KOPT-K1 (cell line): ENCODE measurements around the gene TBL1X.
A peak's percentile ranks its signal among the peaks of the same experiment; 100 is the strongest.
"Not testable (repeated sequence)": the region's sequence is repeated elsewhere in the genome, so short reads cannot be mapped to it uniquely, and the experiment has no call there.

Experiments used
- H3K27ac ChIP-seq: fragments of 200-600 bp; sonication (generic); 2 replicates; pipeline ENCODE4 v1.5.1; 2016; ENCODE audit warnings: antibody characterized with exemption, mild to moderate bottlenecking, low read depth, low read length; ENCODE audit not compliant: poor library complexity, severe bottlenecking
- H3K36me3 ChIP-seq: fragments of 200-600 bp; sonication (generic); 2 replicates; pipeline ENCODE4 v1.5.1; 2017; ENCODE audit warnings: antibody characterized with exemption, mild to moderate bottlenecking, low read length, moderate library complexity; ENCODE audit not compliant: insufficient read depth
- H3K9me3 ChIP-seq: fragments of 200-600 bp; sonication (generic); 2 replicates; pipeline ENCODE4 v1.5.1; 2017; ENCODE audit warnings: antibody characterized with exemption, low read length, mild to moderate bottlenecking; ENCODE audit not compliant: insufficient read depth, poor library complexity, severe bottlenecking

Gene TBL1X

DNA sequence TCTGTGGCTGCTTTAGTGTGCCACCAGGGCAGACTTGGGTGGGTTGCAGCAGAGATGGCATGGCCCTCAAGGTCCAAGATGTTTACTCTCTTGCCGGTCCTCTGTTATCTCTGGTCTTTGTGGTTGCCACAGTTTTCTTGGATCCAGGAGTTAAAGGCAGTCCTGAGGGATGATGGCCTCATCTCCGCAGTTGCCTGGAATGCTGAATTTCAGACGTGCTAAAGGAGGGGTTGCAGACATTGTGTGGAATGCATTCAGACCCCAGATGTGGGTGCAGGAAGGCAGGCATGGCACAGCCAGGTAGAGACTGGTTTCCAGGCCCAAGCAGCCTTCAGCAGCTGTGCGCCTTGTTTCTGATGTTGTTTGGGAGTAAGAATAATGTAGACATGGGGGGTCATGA lies 64.4 kb downstream of the TBL1X start:
- Histone ChIP-seq H3K9me3 (no peaks in the 10 kb centered on the region), H3K36me3 (no peaks in the 10 kb centered on the region), H3K27ac (no peak overlapping the region)

GRCh38 chrX:9530848-9531274 lies 66.0 kb downstream of the TBL1X start:
- peak overlapping the region; percentile 57 for H3K27ac ChIP-seq
- H3K36me3 ChIP-seq, result no peaks in the 10 kb centered on the region
- H3K9me3 ChIP-seq, result no peaks in the 10 kb centered on the region

DNA sequence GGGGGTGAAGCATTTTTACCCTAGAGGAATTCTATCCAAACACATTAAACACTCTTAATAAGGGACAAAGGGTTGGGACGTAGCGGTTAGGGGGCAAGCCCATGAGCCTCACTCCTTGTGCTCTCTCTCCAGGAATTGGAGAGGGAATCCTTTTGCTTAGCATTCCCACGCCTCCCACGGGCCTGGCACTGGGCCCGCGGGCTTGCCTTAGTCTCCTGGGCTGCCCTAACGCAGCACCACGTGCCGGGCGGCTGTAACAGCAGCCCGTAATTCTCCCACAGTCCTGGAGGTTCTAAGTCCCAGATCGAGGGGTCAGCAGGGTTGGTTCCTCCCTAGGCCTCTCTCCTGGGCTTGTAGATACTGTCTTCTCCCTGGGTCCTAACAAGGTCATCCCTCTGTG lies 67.5 kb downstream of the TBL1X start:
- Histone ChIP-seq H3K27ac (peak overlapping the region; percentile 34), H3K36me3 (no peaks in the 10 kb centered on the region), H3K9me3 (no peaks in the 10 kb centered on the region)

DNA sequence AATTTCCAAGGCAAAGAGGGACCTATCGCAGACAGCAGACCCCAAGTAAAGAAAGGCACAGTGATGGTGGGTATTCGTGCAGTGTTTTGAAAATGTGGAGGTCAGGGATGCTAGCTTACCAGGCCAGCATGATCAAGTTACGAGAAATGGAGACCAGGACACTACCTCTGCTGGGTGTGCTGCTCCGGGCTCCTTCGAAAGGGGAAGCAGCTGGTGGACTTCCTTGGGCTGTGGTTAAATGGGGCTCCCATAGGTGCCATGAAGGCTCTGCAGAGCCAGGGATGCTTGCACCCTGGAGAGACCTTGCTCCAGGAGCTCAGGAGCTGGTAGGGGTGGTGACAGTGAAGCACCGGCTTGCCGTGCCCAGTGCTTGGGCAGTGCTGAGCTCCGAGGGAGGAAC lies 68.8 kb downstream of the TBL1X start:
- Histone ChIP-seq H3K27ac (peak overlapping the region; percentile 33), H3K9me3 (no peaks in the 10 kb centered on the region), H3K36me3 (no peaks in the 10 kb centered on the region)

- Histone ChIP-seq H3K9me3 (no peaks in the 10 kb centered on the region), H3K36me3 (no peaks in the 10 kb centered on the region), H3K27ac (peak overlapping the region; percentile 34)
Measured at GRCh38 chrX:9534686-9535085, 69.8 kb downstream of the TBL1X start.

DNA sequence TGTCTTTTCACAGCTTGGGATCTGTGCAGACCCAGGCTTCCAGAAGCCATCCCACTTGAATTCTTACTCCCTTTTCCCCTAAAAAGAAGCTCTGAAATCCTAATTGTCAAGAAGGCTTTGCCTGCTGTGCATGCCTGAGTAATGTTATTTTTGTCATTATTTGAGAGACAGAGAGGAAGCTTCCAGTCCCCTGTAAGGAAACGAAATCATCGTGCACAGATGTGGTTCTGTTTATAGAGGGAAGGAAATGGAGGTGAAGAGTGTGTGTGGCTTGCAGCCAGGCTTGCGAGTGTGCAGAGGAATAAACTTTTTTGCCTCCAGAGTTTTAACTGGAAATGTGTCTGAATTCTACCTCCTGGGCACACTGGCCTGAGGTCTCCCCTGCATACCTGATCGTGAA lies 70.2 kb downstream of the TBL1X start:
- H3K9me3 ChIP-seq, result no peaks in the 10 kb centered on the region
- H3K27ac ChIP-seq, result peak overlapping the region; percentile 34
- no peaks in the 10 kb centered on the region for H3K36me3 ChIP-seq

DNA sequence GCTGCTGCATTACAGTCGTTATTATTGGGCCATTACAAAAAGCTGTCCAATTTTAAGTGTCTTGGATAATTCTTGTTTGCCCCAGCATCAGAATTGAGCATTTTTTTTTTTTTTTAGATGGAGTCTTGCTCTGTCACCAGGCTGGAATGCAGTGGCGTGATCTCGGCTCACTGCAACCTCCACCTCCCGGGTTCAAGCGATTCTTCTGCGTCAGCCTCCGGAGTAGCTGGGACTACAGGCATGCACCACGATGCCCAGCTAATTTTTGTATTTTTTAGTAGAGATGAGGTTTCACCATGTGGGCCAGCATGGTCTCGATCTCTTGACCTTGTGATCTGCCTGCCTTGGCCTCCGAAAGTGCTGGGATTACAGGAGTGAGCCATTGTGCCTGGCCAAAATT lies 71.3 kb downstream of the TBL1X start:
- H3K36me3 ChIP-seq, H3K9me3 ChIP-seq, H3K27ac ChIP-seq: not testable (repeated sequence)

DNA sequence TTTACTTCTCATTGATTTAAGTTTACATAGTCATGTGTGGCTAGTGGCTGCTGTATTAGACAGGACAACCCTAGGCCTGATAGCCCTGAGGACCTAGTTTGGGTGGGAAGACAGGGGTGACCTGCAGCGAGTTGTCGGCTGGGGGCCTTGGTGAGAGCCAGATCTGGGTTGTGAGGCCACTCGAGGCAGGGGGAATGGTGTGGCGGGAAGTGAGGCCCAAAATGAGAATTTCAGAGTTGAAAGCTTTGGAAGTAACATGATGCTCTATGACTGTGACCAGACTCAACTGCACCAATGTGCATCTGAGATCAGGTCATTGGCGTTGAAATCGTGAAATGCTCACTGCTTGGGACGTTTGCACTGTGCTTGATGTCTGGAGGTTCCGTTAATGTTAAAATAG lies 72.9 kb downstream of the TBL1X start:
- Histone ChIP-seq H3K36me3 (no peaks in the 10 kb centered on the region), H3K27ac (peak overlapping the region; percentile 75), H3K9me3 (no peaks in the 10 kb centered on the region)

- Histone ChIP-seq H3K27ac (peak overlapping the region; percentile 75), H3K36me3 (no peaks in the 10 kb centered on the region), H3K9me3 (no peaks in the 10 kb centered on the region)
Measured at GRCh38 chrX:9538544-9539045, 73.7 kb downstream of the TBL1X start.

DNA sequence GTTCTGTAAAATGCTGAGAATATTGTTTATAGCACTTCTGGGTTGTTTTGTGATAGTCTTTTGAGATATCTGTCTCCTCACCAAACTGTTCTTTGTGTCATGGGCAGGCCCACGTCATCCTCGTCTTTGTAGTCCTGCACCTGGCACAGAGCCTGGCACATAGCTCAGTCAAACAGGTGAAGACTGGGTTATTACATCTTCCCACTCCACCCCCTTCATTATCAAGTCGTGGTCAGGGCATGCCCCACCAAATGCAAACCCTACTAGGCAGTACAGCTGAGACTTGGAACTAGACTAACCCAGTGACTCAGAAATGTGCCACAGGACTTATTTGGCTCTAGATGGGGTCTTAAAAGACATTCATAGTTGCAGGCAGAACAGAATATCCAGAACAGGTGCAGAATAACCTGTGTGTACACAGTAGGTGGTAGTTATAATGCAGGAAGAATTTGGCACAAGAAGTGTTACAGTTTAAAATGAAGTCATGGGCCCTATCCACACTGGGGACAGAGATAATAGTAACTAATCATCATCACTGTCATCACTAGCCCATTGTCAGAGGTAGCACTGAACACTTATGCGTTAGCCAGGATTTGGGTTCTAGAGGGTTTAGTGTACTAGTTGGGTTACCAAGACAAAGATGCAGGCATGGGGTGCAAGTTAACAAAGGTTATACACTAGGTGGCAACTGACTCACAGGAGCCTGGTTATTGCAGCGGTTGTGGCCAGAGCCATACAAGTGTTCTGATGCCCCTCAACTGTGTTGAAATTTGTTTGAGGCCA lies 74.9 kb downstream of the TBL1X start:
- Histone ChIP-seq H3K36me3 (no peaks in the 10 kb centered on the region), H3K27ac (peak overlapping the region; percentile 75), H3K9me3 (no peaks in the 10 kb centered on the region)

- H3K36me3 ChIP-seq, result no peaks in the 10 kb centered on the region
- H3K27ac ChIP-seq, result no peak overlapping the region
- no peaks in the 10 kb centered on the region for H3K9me3 ChIP-seq
Measured at GRCh38 chrX:9542106-9542760, 77.4 kb downstream of the TBL1X start.

DNA sequence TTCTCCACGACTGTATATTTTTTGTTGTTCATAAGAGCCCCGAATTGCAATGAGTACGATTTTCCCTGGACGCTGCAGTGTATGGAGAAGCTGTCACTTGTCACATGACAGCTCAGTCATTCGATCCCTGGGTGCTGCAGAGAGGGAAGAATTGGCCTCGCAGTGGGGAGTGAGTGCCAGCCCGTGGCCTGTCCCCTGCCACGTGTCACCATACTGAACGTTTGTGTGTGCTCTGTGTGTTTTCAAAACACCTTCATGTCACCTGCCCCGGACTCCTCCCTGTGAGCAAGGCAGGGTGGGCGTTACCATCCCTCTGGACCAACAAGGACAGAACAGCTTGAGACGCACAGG lies 77.9 kb downstream of the TBL1X start:
- Histone ChIP-seq H3K27ac (no peak overlapping the region), H3K36me3 (no peaks in the 10 kb centered on the region), H3K9me3 (no peaks in the 10 kb centered on the region)

GRCh38 chrX:9555354-9555753 lies 90.5 kb downstream of the TBL1X start:
- no peak overlapping the region for H3K27ac ChIP-seq
- no peaks in the 10 kb centered on the region for H3K36me3 ChIP-seq

GRCh38 chrX:9557091-9557490 lies 92.2 kb downstream of the TBL1X start:
- Histone ChIP-seq H3K27ac (no peak overlapping the region), H3K36me3 (no peaks in the 10 kb centered on the region), H3K9me3 (no peaks in the 10 kb centered on the region)

More at GRCh38 chrX:9555354-9555753, 90.5 kb downstream of the TBL1X start:
- no peaks in the 10 kb centered on the region for H3K9me3 ChIP-seq

DNA sequence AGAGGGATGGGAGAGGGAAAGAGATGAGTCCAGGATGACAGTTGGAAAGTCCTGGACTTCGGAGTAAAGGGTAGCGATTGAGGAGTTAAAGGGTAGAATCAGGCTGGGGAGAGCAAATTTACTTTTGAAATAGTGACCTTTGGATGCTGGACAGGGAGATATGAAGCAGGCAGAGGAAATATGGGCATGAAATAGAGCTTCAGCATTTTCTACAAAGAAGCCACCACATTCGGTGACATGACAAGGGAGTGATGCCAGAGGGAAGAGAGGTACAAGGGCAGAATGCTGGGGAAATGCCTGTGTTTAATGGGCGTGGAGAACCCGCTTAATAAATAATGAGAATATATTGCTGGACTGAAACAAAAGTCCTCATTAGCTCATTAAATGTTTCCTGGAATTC lies 92.7 kb downstream of the TBL1X start:
- Histone ChIP-seq H3K36me3 (no peaks in the 10 kb centered on the region), H3K9me3 (no peaks in the 10 kb centered on the region), H3K27ac (no peak overlapping the region)

DNA sequence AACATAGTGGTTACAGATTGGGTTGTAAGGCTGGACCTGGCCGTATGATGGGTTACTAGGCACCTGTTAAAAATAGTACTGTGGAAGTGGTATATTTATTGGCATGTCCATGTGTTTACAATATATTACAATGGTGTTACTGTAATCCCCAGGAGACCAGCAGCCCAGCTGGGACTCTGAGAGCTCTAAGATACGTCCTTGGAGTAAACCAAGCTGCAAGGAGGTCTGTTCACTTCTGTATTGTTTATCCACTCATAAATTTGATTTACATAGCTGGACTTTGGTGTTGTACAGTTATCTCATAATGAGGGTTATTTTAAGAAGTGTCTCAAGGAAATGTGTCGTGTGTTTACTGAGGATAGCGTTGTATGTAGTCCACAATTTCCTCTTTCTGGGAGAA lies 93.8 kb downstream of the TBL1X start:
- H3K9me3 ChIP-seq, result no peaks in the 10 kb centered on the region
- H3K36me3 ChIP-seq, result no peaks in the 10 kb centered on the region
- H3K27ac ChIP-seq, result peak overlapping the region; percentile 14
